22Rv1 (cell line): Measurements from ENCODE around the gene KLF13.

Experiments used
- ZFX ChIP-seq: fragments of 450-650 bp; IDR thresholded peaks from 2 replicates; pipeline ENCODE4 v1.6.1; 2017; ENCODE audit warnings: antibody characterized with exemption, borderline replicate concordance
- TF ChIP-seq, protein P1 (sequence below): fragments of 450-650 bp; IDR thresholded peaks from 2 replicates; pipeline ENCODE4 v1.5.1; 2017; ENCODE audit warnings: mild to moderate bottlenecking

DNA sequence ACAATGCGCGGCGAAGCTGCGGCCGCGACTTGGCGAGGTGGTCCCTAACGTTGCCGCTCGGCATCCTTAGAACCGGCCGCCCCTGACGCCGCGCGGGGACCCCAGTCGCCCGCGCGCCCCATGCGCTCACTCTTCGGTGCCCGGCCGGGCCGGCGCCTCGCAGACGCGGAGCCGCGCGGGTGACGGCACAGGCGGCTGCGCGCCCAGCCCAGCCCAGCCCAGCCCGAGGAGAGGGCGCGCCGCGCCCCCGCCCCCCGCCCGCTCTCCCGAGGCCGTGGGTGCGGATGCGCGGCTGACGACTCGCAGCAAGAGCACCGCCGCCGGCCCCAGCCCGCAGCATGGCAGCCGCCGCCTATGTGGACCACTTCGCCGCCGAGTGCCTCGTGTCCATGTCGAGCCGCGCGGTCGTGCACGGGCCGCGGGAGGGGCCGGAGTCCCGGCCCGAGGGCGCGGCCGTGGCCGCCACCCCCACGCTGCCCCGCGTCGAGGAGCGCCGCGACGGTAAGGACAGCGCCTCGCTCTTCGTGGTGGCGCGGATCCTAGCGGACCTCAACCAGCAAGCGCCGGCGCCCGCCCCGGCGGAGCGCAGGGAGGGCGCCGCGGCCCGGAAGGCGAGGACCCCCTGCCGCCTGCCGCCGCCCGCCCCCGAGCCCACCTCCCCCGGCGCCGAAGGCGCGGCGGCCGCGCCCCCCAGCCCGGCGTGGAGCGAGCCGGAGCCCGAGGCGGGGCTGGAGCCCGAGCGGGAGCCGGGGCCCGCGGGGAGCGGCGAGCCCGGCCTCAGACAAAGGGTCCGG lies 437 bp downstream of the KLF13 start:
- TF ChIP-seq, protein P1, sequence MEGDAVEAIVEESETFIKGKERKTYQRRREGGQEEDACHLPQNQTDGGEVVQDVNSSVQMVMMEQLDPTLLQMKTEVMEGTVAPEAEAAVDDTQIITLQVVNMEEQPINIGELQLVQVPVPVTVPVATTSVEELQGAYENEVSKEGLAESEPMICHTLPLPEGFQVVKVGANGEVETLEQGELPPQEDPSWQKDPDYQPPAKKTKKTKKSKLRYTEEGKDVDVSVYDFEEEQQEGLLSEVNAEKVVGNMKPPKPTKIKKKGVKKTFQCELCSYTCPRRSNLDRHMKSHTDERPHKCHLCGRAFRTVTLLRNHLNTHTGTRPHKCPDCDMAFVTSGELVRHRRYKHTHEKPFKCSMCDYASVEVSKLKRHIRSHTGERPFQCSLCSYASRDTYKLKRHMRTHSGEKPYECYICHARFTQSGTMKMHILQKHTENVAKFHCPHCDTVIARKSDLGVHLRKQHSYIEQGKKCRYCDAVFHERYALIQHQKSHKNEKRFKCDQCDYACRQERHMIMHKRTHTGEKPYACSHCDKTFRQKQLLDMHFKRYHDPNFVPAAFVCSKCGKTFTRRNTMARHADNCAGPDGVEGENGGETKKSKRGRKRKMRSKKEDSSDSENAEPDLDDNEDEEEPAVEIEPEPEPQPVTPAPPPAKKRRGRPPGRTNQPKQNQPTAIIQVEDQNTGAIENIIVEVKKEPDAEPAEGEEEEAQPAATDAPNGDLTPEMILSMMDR = no peak
- no peak for TF ChIP-seq ZFX
